Chondrocyte (in vitro differentiated cells): ENCODE data around the gene IRX6. TPM values are rescaled to one million over a fixed set of nuclear protein-coding genes. Genes with fewer than 3 reads are reported as not detected.

Source experiments
- DNase-seq: peaks from one replicate; pipeline ENCODE4 v3.0.0; 2021; ENCODE audit warnings: mixed read lengths, low spot score
- H3K27ac Mint-ChIP-seq: one replicate; pipeline ENCODE4 v1.8.0; 2021; ENCODE audit warnings: mild to moderate bottlenecking, moderate library complexity, mixed read lengths; ENCODE audit not compliant: unreplicated experiment
- H3K27me3 Mint-ChIP-seq: 2 replicates; pipeline ENCODE4 v1.8.0; 2021; ENCODE audit warnings: low read depth, mixed read lengths
- H3K36me3 Mint-ChIP-seq: 2 replicates; pipeline ENCODE4 v1.8.0; 2021; ENCODE audit warnings: low read depth, mixed read lengths
- H3K4me1 Mint-ChIP-seq: 2 replicates; pipeline ENCODE4 v1.8.0; 2021; ENCODE audit warnings: low read depth, mild to moderate bottlenecking, mixed read lengths
- H3K4me3 Mint-ChIP-seq: one replicate; pipeline ENCODE4 v1.8.0; 2021; ENCODE audit warnings: mild to moderate bottlenecking, moderate library complexity, mixed read lengths; ENCODE audit not compliant: unreplicated experiment
- H3K9me3 Mint-ChIP-seq: 2 replicates; pipeline ENCODE4 v1.8.0; 2021; ENCODE audit warnings: low read depth, mixed read lengths
- CTCF ChIP-seq: fragments of 200-600 bp; sonication (generic); IDR thresholded peaks from 2 replicates; pipeline ENCODE4 v1.5.0; 2021; ENCODE audit warnings: antibody characterized with exemption, mild to moderate bottlenecking, moderate library complexity
- total RNA-seq: library from RNA; stranded (reverse); gene quantifications from 3 replicates; pipeline ENCODE4 v1.2.1, GENCODE V29; 2021

IRX6 gene
- total RNA-seq, 1 donor from 2014 or later: not detected

DNA sequence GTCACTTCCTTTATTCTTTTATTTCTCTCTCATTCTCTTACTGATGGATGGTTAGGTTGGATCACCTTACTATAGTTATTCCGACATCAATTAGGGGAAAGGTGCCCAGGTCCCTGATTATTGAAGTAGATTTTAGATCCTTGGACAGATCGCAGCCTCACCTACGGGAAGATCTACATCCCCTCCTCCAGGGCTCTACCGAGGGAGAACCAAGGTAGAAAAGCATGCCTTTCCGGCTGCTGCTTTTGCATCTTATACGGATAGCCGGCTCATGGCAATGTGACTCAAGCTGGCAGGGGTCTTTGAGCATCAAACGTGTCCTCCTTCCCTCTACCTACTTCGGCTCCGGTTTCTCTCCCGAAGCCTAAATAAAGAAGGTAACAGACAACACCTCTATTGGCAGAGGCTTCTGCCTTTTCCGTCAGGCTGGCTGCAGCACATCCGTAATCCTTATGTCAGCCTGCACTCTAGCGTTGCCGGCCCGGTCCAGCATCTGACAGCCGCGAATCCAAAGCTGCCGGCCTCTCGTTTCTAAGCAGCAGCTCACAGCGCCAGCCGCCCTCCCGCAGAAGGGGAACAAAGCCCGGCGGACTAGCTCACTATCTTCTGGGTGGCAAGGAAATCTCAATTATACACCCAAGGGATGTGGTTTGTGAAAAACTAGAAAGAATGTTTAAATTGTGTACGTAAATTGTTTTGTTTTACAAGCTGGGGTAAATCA, 46.9 kb downstream of the IRX6 start:
- DNase-seq: no peak
- no peak overlapping the region for H3K4me3 Mint-ChIP-seq
- H3K27me3 Mint-ChIP-seq: peaks cover 23% of the 10 kb centered on the region
- H3K27ac Mint-ChIP-seq: no peak overlapping the region
- H3K4me1 Mint-ChIP-seq: peaks cover 25% of the 10 kb centered on the region
- no peaks in the 10 kb centered on the region for H3K9me3 Mint-ChIP-seq
- no peaks in the 10 kb centered on the region for H3K36me3 Mint-ChIP-seq
- peak; percentile 85 for TF ChIP-seq CTCF

- H3K9me3 Mint-ChIP-seq: no peaks in the 10 kb centered on the region
- peaks cover 32% of the 10 kb centered on the region for H3K27me3 Mint-ChIP-seq
- H3K36me3 Mint-ChIP-seq: no peaks in the 10 kb centered on the region
- no peak overlapping the region for H3K27ac Mint-ChIP-seq
- no peak for DNase-seq
- peaks cover 10% of the 10 kb centered on the region for H3K4me1 Mint-ChIP-seq
- no peak overlapping the region for H3K4me3 Mint-ChIP-seq
- TF ChIP-seq CTCF: no peak
Observed at GRCh38 chr16:55372792-55373488, 48.9 kb downstream of the IRX6 start.

GRCh38 chr16:55373489-55373832, 49.5 kb downstream of the IRX6 start:
- TF ChIP-seq CTCF: no peak
- DNase-seq: no peak
- Mint-ChIP-seq H3K36me3 (no peaks in the 10 kb centered on the region), H3K27me3 (peaks cover 32% of the 10 kb centered on the region), H3K9me3 (no peaks in the 10 kb centered on the region), H3K27ac (no peak overlapping the region), H3K4me1 (peaks cover 7% of the 10 kb centered on the region), H3K4me3 (no peak overlapping the region)

GRCh38 chr16:55376045-55376444, 52.0 kb downstream of the IRX6 start:
- no peak overlapping the region for H3K27ac Mint-ChIP-seq
- no peak for DNase-seq
- H3K4me1 Mint-ChIP-seq: peaks cover 2% of the 10 kb centered on the region
- no peaks in the 10 kb centered on the region for H3K9me3 Mint-ChIP-seq
- H3K27me3 Mint-ChIP-seq: peaks cover 32% of the 10 kb centered on the region
- TF ChIP-seq CTCF: no peak
- H3K36me3 Mint-ChIP-seq: no peaks in the 10 kb centered on the region
- H3K4me3 Mint-ChIP-seq: no peak overlapping the region

GRCh38 chr16:55376567-55377167, 52.7 kb downstream of the IRX6 start:
- no peak overlapping the region for H3K4me3 Mint-ChIP-seq
- no peaks in the 10 kb centered on the region for H3K9me3 Mint-ChIP-seq
- no peak overlapping the region for H3K27ac Mint-ChIP-seq
- H3K27me3 Mint-ChIP-seq: peaks cover 32% of the 10 kb centered on the region
- TF ChIP-seq CTCF: no peak
- H3K36me3 Mint-ChIP-seq: no peaks in the 10 kb centered on the region
- DNase-seq: no peak
- H3K4me1 Mint-ChIP-seq: no peaks in the 10 kb centered on the region
